Measurements from ENCODE around the gene SMIM1. TPM values are rescaled to one million over a fixed set of nuclear protein-coding genes. Genes with fewer than 3 reads are reported as not detected.

SMIM1 gene
- total RNA-seq, 1 experiment from 2014 or later = 5.5 TPM

- no peak for DNase-seq (ENCODE audit: low read depth, low spot score)
- Histone ChIP-seq H3K4me1 (ENCODE audit: control insufficient read depth in 1 of 2, insufficient read depth in 2 of 2, low read length in 2 of 2) (no peaks in the 10 kb centered on the region), H3K4me3 (replicated peaks in 1 of 2; ENCODE audit: low read depth in 1 of 2, low read length in 2 of 2) (no peak overlapping the region), H3K9me2 (ENCODE audit: insufficient read depth) (no peaks in the 10 kb centered on the region), H4K20me1 (ENCODE audit: insufficient read depth) (no peaks in the 10 kb centered on the region), H2AFZ (ENCODE audit: low read depth, low read length, poor library complexity, severe bottlenecking) (no peak overlapping the region), H3K9me3 (ENCODE audit: control insufficient read depth in 1 of 2, insufficient read depth in 1 of 2, low read depth in 1 of 2, low read length in 2 of 2) (no peaks in the 10 kb centered on the region), H3K4me2 (ENCODE audit: low read length) (no peak overlapping the region), H3K79me2 (ENCODE audit: insufficient read depth, low read length) (no peaks in the 10 kb centered on the region), H3K36me3 (ENCODE audit: control insufficient read depth in 1 of 2, insufficient read depth in 2 of 2, low read length in 2 of 2) (no peaks in the 10 kb centered on the region), H3K27me3 (ENCODE audit: insufficient read depth, low read length) (peaks cover 12% of the 10 kb centered on the region), H3K9ac (ENCODE audit: low read length) (no peak overlapping the region), H3K27ac (ENCODE audit: low read depth, low read length) (no peak overlapping the region)
- intact Hi-C loops (cut with micrococcal nuclease) = no loop called here
- no peak for ATAC-seq
- TF ChIP-seq TCF7L2 (IDR thresholded peaks at IDR 0.05; ENCODE audit: borderline replicate concordance, extremely low read depth, insufficient read depth, insufficient read length) = no peak
- TF ChIP-seq POLR2AphosphoS5 (IDR thresholded peaks at IDR 0.05; ENCODE audit: low read depth, low read length) = no peak
- TF ChIP-seq SP1 (IDR thresholded peaks at IDR 0.05; ENCODE audit: low read depth) = no peak
- no peak for TF ChIP-seq EZH2 (IDR thresholded peaks at IDR 0.05)
- TF ChIP-seq ZBTB33 (IDR thresholded peaks at IDR 0.05; ENCODE audit: extremely low read depth, insufficient replicate concordance, low read length) = no peak
- no peak for TF ChIP-seq SRF (IDR thresholded peaks at IDR 0.05; ENCODE audit: low read depth)
- no peak for TF ChIP-seq JUND (IDR thresholded peaks at IDR 0.05)
- no peak for TF ChIP-seq FOSL1 (IDR thresholded peaks at IDR 0.05; ENCODE audit: low read depth)
- no peak for TF ChIP-seq CBX3 (IDR thresholded peaks at IDR 0.05; ENCODE audit: low read depth)
- TF ChIP-seq CTCF (IDR thresholded peaks at IDR 0.05 in 2 of 3, conservative IDR thresholded peaks at IDR 0.05 in 1 of 3; ENCODE audit: borderline replicate concordance in 1 of 3, insufficient read depth in 1 of 3, low read depth in 2 of 3, low read length in 2 of 3) = no peak
- no peak for TF ChIP-seq SIN3A (IDR thresholded peaks at IDR 0.05; ENCODE audit: low read depth)
- no peak for TF ChIP-seq ZNF274 (IDR thresholded peaks at IDR 0.05; ENCODE audit: low read depth, low read length)
- TF ChIP-seq EGR1 (IDR thresholded peaks at IDR 0.05; ENCODE audit: low read depth) = no peak
- TF ChIP-seq ELF1 (IDR thresholded peaks at IDR 0.05; ENCODE audit: borderline replicate concordance, low read depth) = no peak
- no peak for TF ChIP-seq ATF3 (IDR thresholded peaks at IDR 0.05)
- RAD21 ChIA-PET (ENCODE audit: low non-redundant PET in 1 of 2, low total read pairs in 2 of 2, uncharacterized antibody in 2 of 2, unreplicated experiment in 2 of 2) = no interaction called here
- no TSS peak for BruUV-seq (replicated peaks)
- POLR2A ChIA-PET = no interaction called here
- CTCF ChIA-PET = no interaction called here
Observed at GRCh38 chr1:3746830-3747521, 25.6 kb upstream of the SMIM1 start.
